Stimulated activated effector memory CD8-positive, alpha-beta T cell treated with anti-CD3 and anti-CD28 coated beads, Interleukin-12 subunit alpha, Interleukin-12 subunit beta, amount 100 ng/mL, for 72 hours (primary cell): ENCODE results near the gene TRPM2.
"Not testable (repeated sequence)": the region's sequence is repeated elsewhere in the genome, so short reads cannot be mapped to it uniquely, and the experiment has no call there.

ENCODE experiments used
- ATAC-seq: fragments of 150-1000 bp; cut with Tn5 transposase; 2 replicates; pipeline ENCODE4 v1.10.0; 2021
- DNase-seq, 2 donors: peaks; one replicate each; pipeline ENCODE4 v3.0.0; 2021 to 2022; ENCODE audit warnings: low spot score in 2 of 2
- H3K27ac Mint-ChIP-seq: one replicate; pipeline ENCODE4 v1.8.0; 2022; ENCODE audit warnings: mild to moderate bottlenecking, mixed read lengths
- H3K36me3 Mint-ChIP-seq: one replicate; pipeline ENCODE4 v1.8.0; 2022; ENCODE audit warnings: mild to moderate bottlenecking, mixed read lengths
- H3K4me1 Mint-ChIP-seq: one replicate; pipeline ENCODE4 v1.8.0; 2022; ENCODE audit warnings: mixed read lengths
- H3K4me3 Mint-ChIP-seq: one replicate; pipeline ENCODE4 v1.8.0; 2022; ENCODE audit warnings: mild to moderate bottlenecking, mixed read lengths
- H3K9me3 Mint-ChIP-seq: one replicate; pipeline ENCODE4 v1.8.0; 2022; ENCODE audit warnings: mixed read lengths

The TRPM2 gene

DNA sequence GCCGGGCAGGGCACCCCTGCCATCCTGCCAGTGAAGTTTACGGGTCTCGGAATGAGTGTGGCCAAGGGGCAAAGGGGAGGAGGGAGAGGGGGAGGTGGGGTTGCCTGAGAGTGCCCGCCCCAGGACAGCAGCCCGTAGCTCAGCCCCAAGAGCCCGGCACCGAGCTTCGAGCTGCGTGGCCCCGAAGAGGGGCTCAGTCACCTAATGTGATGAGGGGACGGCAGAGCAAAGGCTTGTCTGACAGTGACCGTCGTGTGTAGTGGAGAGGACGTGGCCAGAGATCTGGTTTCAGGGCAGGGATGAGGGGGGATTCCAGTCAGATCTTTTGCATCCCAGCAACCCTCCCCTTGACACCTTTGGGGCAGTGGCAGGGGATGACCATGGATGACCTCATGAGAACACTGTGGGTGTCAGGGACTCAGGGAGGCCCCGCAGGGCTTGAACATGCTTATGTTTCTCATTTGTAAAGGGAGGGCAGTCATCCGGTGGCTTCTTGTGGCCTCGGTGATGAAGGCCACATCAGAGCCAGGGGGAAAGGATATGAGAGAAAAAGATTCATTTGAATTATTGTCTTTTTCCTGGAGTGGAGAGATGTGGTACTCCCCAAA is 1.1 kb upstream of the TRPM2 start:
- Mint-ChIP-seq H3K27ac (peak overlapping the region; percentile 89), H3K36me3 (no peaks in the 10 kb centered on the region), H3K4me1 (peaks cover 43% of the 10 kb centered on the region), H3K9me3 (no peaks in the 10 kb centered on the region), H3K4me3 (peak overlapping the region; percentile 62)
- peak; percentile 38 for ATAC-seq
- DNase-seq = no peak

DNA sequence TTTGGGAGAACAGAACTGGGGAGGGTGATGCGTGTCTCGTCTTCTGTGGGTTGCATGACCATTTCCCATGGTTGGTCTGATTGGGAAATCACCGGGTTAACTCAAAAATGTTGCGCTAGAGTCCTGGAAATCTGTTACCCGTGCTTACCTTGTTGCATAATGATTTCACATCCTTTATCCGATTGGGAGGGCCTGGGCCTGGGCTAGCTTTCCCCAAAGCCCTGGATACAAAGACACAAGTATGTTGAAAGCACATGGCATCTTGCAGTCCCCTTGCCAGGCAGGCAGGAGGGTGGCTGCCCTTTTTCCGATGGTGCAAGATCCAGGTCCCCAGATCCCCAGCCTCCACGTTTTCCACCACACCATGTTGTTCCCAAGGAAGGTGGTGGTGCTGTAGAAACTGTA is 582 bp downstream of the TRPM2 start:
- no peaks in the 10 kb centered on the region for H3K9me3 Mint-ChIP-seq
- no peaks in the 10 kb centered on the region for H3K36me3 Mint-ChIP-seq
- peak overlapping the region; percentile 89 for H3K27ac Mint-ChIP-seq
- H3K4me1 Mint-ChIP-seq = peaks cover 43% of the 10 kb centered on the region
- ATAC-seq (no peak), DNase-seq (no peak)
- H3K4me3 Mint-ChIP-seq = peak overlapping the region; percentile 62

DNA sequence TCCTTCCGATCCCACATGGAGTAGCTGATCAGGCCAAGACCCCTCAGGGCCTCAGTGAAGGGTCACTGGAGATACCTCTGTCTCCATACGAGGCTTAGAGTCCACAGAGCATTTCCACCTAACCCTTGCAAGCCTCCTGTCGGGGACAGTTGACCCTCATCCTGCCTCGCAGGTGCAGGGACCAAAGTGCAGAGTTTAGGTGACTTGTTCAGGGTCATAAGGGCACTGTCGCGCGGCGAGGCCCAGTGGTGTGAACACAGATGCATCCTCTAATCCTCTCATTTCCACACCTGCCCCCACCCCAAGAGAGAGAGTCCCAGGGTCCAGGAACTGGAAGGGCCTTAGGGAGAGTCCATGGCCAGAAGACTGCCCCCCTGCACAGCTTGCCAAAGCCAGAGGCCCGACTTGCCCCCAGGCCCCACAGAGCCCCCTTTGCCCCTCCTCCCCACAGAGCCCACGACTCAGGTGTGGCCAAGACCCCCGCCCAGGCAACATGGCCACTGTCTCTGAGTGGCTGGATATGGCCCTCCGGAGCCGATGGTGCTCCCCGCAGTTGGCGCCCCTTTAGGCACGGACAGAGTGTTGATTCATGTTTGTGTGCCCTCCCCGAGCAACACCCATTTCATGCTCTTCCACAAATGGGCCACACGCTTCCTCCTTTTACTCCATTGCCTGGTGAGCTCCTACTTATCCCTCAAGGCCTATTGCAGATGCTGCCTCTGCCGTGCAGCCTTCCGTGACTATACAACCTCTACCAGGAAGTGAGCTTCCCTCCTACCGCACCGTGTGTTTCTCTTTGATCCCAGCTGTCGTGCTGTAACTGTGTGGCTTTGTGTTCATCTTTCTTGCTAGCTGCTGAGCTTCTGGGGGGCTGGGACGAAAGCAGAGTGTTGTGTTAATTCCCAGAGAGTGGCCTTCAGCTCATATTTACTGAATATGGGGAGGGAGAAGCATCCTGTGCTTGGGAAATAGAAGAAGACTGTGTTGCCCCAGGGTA is 1.7 kb downstream of the TRPM2 start:
- ATAC-seq (no peak), DNase-seq (no peak)
- Mint-ChIP-seq H3K36me3 (no peaks in the 10 kb centered on the region), H3K9me3 (no peaks in the 10 kb centered on the region), H3K4me1 (peaks cover 43% of the 10 kb centered on the region), H3K4me3 (peak overlapping the region; percentile 62), H3K27ac (peak overlapping the region; percentile 43)

DNA sequence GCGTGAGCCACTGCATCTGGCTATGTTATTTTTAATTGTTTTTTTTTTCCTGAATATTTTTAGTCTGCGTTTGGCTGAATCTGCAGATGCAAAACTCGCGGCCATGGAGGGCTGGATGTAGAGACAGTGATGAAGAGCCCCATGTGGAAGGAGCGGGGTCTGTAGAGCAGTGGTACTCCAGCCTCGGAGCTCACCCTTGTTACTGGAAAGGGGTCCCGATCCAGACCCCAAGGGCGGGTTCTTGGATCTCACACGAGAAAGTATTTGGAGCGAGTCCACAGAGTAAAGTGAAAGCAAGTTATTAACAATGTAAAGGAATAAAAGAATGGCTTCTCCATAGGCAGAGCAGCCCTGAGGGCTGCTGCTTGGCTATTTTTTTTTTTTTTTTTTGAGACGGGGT is 2.7 kb downstream of the TRPM2 start:
- no peak for DNase-seq
- ATAC-seq = no peak
- Mint-ChIP-seq H3K27ac (no peak overlapping the region), H3K9me3 (no peaks in the 10 kb centered on the region), H3K4me3 (no peak overlapping the region), H3K36me3 (no peaks in the 10 kb centered on the region), H3K4me1 (peaks cover 43% of the 10 kb centered on the region)

- no peak for DNase-seq
- no peak overlapping the region for H3K4me3 Mint-ChIP-seq
- no peak overlapping the region for H3K27ac Mint-ChIP-seq
- no peaks in the 10 kb centered on the region for H3K36me3 Mint-ChIP-seq
- no peak for ATAC-seq
- no peaks in the 10 kb centered on the region for H3K9me3 Mint-ChIP-seq
- H3K4me1 Mint-ChIP-seq = peaks cover 43% of the 10 kb centered on the region
Measured at GRCh38 chr21:44356636-44357035, 3.2 kb downstream of the TRPM2 start.

DNA sequence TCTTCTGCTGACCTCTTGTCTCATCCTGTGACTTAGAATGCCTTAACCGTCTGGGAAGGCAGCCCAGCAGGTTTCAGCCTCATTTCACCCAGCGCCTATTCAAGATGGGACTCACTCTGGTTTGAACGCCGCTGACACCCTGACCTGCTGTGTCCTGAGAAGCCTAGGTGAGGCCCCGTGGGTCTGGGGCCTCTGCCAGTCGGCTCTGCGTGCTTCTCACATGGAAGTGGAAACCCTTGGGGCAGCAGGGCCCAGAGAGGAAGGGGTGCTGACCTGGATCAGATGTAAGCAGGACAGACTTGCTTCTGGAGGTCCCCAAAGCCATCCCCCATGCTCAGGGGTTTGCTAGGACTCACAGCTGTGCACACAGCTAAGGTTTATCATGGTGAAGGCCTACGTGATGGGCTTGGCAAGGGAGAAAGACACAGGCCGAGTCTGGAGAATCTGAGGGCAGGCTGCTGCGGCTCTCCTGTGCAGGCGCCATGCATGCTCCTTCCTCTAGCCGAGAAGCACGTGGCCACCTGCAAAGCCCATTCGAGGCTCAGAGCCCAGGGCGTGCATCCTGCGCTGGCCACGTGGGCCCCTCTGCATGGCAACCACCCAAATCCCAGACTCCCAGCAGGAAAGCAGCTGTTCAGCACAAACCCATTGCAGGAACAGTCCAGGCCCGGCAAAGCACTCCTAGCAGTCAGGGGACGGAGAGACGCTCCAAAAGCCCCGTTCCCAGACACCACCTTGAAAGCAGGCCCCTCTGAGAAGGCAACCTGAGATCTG is 3.8 kb downstream of the TRPM2 start:
- no peaks in the 10 kb centered on the region for H3K36me3 Mint-ChIP-seq
- H3K27ac Mint-ChIP-seq = no peak overlapping the region
- no peaks in the 10 kb centered on the region for H3K9me3 Mint-ChIP-seq
- no peak overlapping the region for H3K4me3 Mint-ChIP-seq
- ATAC-seq (no peak), DNase-seq (no peak)
- H3K4me1 Mint-ChIP-seq = peaks cover 40% of the 10 kb centered on the region

DNA sequence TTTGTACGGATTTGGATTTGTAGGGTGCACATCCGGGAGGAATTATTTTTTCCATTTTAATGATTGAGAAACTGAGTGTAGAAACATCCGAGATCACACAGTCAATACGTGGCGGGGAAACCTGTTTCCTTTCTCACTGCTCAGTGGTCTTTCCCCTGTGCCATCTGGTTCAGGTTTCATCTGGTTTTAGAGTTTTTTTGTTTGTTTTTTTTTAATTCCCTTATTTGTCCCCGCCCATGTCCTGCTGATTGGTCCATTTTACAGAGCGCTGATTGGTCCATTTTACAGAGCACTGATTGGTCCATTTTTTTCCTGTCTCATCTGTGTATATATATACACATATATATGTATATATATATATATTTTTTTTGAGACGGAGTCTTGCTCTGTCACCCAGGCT is 6.0 kb downstream of the TRPM2 start:
- H3K4me3 Mint-ChIP-seq = no peak overlapping the region
- ATAC-seq (no peak), DNase-seq (no peak)
- peaks cover 5% of the 10 kb centered on the region for H3K9me3 Mint-ChIP-seq
- H3K4me1 Mint-ChIP-seq = peaks cover 19% of the 10 kb centered on the region
- H3K36me3 Mint-ChIP-seq = no peaks in the 10 kb centered on the region
- no peak overlapping the region for H3K27ac Mint-ChIP-seq

- no peak for ATAC-seq
- Mint-ChIP-seq H3K36me3 (no peaks in the 10 kb centered on the region), H3K9me3 (peaks cover 5% of the 10 kb centered on the region), H3K27ac (no peak overlapping the region), H3K4me3 (no peak overlapping the region), H3K4me1 (peaks cover 12% of the 10 kb centered on the region)
- no peak for DNase-seq
Measured at GRCh38 chr21:44360159-44360558, 6.7 kb downstream of the TRPM2 start.

- H3K4me3 Mint-ChIP-seq, H3K27ac Mint-ChIP-seq, H3K36me3 Mint-ChIP-seq, H3K9me3 Mint-ChIP-seq, DNase-seq, H3K4me1 Mint-ChIP-seq, ATAC-seq: not testable (repeated sequence)
Measured at GRCh38 chr21:44361903-44362302, 8.5 kb downstream of the TRPM2 start.

DNA sequence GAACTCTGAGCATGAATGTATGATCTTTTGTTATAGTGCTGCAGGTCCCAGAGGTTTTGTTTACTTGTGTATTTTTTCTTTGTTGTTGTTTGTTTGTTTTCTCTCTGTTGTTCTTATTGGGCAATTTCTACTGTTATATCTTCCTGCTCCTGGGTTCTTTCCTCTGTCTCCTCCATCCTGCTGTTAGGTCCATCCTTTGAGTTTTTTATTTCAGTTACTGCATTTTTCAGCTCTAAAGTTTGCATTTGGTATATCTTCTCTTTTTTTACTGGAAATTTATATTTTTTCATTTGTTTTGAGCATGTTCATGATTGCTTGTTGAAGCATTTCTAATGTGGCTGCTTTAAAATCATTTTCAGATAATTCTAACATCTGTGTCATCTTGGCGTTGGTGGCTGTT is 9.9 kb downstream of the TRPM2 start:
- Mint-ChIP-seq H3K4me3 (no peak overlapping the region), H3K27ac (no peak overlapping the region), H3K9me3 (peaks cover 5% of the 10 kb centered on the region), H3K4me1 (no peaks in the 10 kb centered on the region), H3K36me3 (no peaks in the 10 kb centered on the region)
- ATAC-seq (no peak), DNase-seq (no peak)

DNA sequence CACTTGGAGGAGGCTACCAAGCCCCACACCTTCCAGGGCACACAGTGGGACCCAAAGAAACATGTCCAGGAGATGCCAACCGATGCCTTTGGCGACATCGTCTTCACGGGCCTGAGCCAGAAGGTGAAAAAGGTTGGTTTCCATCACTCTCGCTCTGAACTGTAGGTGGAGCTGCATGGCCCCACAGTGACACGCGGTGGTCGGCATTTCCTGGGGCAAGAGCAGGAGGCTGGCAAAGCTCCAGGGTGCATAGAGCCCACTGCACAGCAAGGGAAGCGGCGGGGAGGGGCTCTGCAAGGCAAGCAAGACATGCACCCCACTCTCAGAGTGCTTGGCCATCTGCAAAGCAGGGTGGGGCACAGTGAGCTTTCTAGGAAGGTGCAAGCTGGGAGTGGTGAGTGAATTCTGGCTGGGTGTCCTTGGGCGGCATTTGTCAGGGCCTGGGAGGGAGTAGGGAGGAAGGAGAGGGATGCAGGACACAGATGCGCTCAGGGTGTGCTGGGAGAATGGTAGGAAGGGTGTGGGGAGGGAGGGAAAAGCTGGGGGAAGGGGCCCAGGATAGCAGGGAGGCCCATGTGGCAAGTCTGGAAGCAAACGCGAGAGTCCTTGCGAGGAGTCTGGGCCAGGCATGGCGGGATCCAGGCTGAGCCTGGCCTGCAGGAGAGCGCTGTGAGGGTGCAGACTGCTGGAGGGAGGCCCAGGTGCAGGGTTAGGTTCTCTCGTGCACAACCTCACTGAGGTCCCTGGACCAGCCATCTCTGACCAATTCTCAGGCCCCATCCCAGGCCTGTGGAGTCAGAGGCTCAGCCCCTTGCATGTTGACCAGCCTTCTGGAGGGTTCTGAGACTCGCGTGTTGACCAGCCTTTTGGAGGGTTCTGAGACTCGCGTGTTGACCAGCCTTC is 11.0 kb downstream of the TRPM2 start:
- H3K4me3 Mint-ChIP-seq = no peak overlapping the region
- no peak for ATAC-seq
- H3K27ac Mint-ChIP-seq = no peak overlapping the region
- DNase-seq = no peak
- no peaks in the 10 kb centered on the region for H3K36me3 Mint-ChIP-seq
- H3K9me3 Mint-ChIP-seq = peaks cover 5% of the 10 kb centered on the region
- H3K4me1 Mint-ChIP-seq = no peaks in the 10 kb centered on the region

DNA sequence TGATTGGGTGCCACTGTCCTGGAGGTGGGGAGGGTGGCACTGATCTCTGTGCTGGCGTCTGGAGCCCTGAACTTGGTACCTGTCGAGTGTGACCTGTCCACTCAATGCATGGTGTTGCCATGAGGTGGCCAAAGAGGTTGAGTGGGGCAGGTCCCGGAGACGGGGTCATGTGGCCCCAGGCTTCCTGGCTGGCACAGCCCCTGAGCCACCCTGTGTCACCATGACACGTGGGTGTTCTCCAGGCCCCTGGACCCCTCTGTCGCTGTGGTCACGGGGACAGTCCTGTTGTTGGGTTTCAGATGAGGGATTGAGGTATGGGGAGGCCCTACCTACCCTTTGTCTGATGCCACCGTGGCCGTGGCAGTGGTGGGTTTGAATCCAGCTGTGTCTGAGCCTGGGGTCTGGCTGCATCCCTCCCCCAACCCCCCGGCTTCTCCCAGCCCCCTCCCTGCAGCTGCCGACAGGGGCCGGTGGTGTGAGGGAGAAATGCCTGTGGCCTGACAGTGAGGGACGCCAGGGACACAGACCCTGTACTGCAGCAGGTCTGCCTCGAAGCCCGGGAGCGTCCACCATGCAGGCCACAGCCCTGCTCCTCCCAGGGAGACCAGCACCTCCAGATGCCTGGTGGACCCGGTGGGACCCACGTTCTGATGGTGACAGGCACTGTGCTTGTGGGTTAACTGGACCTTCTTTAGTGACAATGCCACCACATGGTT is 12.0 kb downstream of the TRPM2 start:
- ATAC-seq = no peak
- no peak for DNase-seq
- H3K4me3 Mint-ChIP-seq = no peak overlapping the region
- no peak overlapping the region for H3K27ac Mint-ChIP-seq
- H3K4me1 Mint-ChIP-seq = no peaks in the 10 kb centered on the region
- no peaks in the 10 kb centered on the region for H3K36me3 Mint-ChIP-seq
- H3K9me3 Mint-ChIP-seq = peaks cover 5% of the 10 kb centered on the region

DNA sequence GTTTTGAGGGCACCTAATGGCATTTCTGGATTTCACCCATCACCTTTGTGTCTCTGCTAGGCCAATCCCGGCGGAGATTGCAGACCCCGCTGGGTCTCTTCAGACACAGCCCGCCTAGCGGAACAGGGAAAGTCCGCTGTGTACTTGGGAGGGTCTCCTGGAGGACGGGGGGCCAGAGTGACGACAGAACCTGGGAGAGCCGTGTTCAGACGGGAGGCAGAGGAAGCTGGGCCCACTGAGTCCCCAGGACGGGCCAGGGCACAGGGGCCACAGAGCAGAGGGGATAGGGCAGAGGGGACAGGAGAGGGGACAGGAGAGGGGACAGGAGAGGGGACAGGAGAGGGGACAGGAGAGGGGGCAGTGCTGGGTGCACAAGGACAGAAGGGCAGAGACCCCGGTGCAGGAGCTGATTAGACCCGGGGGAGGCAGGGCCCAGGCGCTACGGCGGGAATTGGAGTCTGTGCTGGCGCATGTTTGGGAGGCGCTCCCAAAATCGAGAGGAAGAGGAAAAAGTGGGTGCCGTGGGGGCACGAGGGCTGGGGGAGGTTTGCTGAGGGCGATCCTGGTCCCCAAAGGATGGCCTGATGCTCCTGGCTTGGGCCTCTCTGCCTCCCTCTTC is 12.7 kb downstream of the TRPM2 start:
- H3K36me3 Mint-ChIP-seq = no peaks in the 10 kb centered on the region
- ATAC-seq = no peak
- peaks cover 5% of the 10 kb centered on the region for H3K9me3 Mint-ChIP-seq
- H3K4me3 Mint-ChIP-seq = no peak overlapping the region
- DNase-seq = no peak
- no peak overlapping the region for H3K27ac Mint-ChIP-seq
- H3K4me1 Mint-ChIP-seq = no peaks in the 10 kb centered on the region
